K562 (cell line): ENCODE results near the gene ZNF319.

Source experiments
- CTCF ChIP-seq, 3 experiments: IDR thresholded peaks in 2 of 3; conservative IDR thresholded peaks in 1 of 3; 2 replicates each; pipeline ENCODE4 v1.5.1; 2011 to 2012; ENCODE audit warnings: low read length in 3 of 3, mild to moderate bottlenecking in 3 of 3, control low read depth in 2 of 3, improper control_type of control experiment in 1 of 3, inconsistent platforms in 1 of 3, low read depth in 1 of 3, mixed read lengths in 1 of 3, moderate library complexity in 1 of 3; ENCODE audit not compliant: insufficient read depth in 2 of 3
- E2F1 ChIP-seq: sonication (generic); formaldehyde crosslinking; IDR thresholded peaks from 2 replicates; pipeline ENCODE4 v1.8.1; 2023; ENCODE audit warnings: mild to moderate bottlenecking, missing genetic modification reagents, moderate library complexity
- EP300 ChIP-seq: IDR thresholded peaks from 2 replicates; pipeline ENCODE4 v1.6.1; 2012; ENCODE audit warnings: low read length, improper control_type of control experiment
- ETV6 ChIP-seq, 3 experiments: fragments of 150-350 bp in 1 of 3; sonication (generic) in 1 of 3; formaldehyde crosslinking in 1 of 3; IDR thresholded peaks; 2 replicates each; pipeline versions ENCODE4 v1.6.1 to v1.8.0; 2014 to 2022; ENCODE audit warnings: borderline replicate concordance in 2 of 3, low read depth in 2 of 3, antibody characterized with exemption in 1 of 3, low read length in 1 of 3, mild to moderate bottlenecking in 1 of 3, missing genetic modification reagents in 1 of 3
- IRF1 ChIP-seq: sonication (generic); formaldehyde crosslinking; IDR thresholded peaks from 2 replicates; pipeline ENCODE4 v1.8.0; 2022; ENCODE audit warnings: missing genetic modification reagents, mild to moderate bottlenecking, borderline replicate concordance
- SIN3A ChIP-seq, 2 experiments: fragments of 150-350 bp in 1 of 2; IDR thresholded peaks; 2 replicates each; pipeline ENCODE4 v1.6.1; 2011 to 2016; ENCODE audit warnings: borderline replicate concordance in 2 of 2, low read depth in 2 of 2, low read length in 2 of 2, mild to moderate bottlenecking in 2 of 2, moderate library complexity in 2 of 2; ENCODE audit not compliant: control insufficient read depth in 1 of 2
- SP2 ChIP-seq: IDR thresholded peaks from 2 replicates; pipeline ENCODE4 v1.6.1; 2011; ENCODE audit warnings: mild to moderate bottlenecking, low read depth, low read length, moderate library complexity; ENCODE audit not compliant: poor library complexity, severe bottlenecking; ENCODE audit errors: extremely low read depth
- ZBTB11 ChIP-seq, 3 experiments: fragments of 200-800 bp in 1 of 3; fragments of 250-450 bp in 1 of 3; fragments of 450-650 bp in 1 of 3; sonication (Bioruptor Pico) in 1 of 3; sonication (Bioruptor generic) in 1 of 3; formaldehyde crosslinking in 1 of 3; IDR thresholded peaks; 2 replicates each; pipeline versions ENCODE4 v1.6.1 to v1.8.0; 2016 to 2022; ENCODE audit warnings: mild to moderate bottlenecking in 2 of 3, missing genetic modification characterization in 2 of 3, missing compliant biosample characterization in 1 of 3, moderate library complexity in 1 of 3
- ZKSCAN1 ChIP-seq: fragments of 150-350 bp; IDR thresholded peaks from 2 replicates; pipeline ENCODE4 v1.6.1; 2016; ENCODE audit warnings: low read depth, low read length
- ZNF133 ChIP-seq: fragments of 250-450 bp; sonication (Bioruptor Pico); IDR thresholded peaks from 2 replicates; pipeline ENCODE4 v1.4.0; 2020; ENCODE audit warnings: mild to moderate bottlenecking

- TF ChIP-seq SP2 (no peak), CTCF (IDR thresholded peaks at IDR 0.05 in 2 of 3, conservative IDR thresholded peaks at IDR 0.05 in 1 of 3; ENCODE audit: insufficient read depth in 2 of 3, low read depth in 1 of 3, low read length in 3 of 3) (no peak), IRF1 (CRISPR knock-in tag) (no peak), ZNF133 (CRISPR knock-in tag) (no peak), SIN3A (IDR thresholded peaks at IDR 0.05; ENCODE audit: borderline replicate concordance in 2 of 2, control insufficient read depth in 1 of 2, low read depth in 2 of 2, low read length in 2 of 2) (no peak), ZKSCAN1 (no peak), ETV6 (IDR thresholded peaks at IDR 0.05; ENCODE audit: borderline replicate concordance in 1 of 2, low read depth in 2 of 2, low read length in 1 of 2) (no peak), ETV6 (CRISPR knock-in tag; IDR thresholded peaks at IDR 0.05; ENCODE audit: borderline replicate concordance) (no peak), EP300 (no peak), E2F1 (CRISPR knock-in tag) (no peak), ZBTB11 (CRISPR knock-in tag; IDR thresholded peaks at IDR 0.05) (no peak)
These were observed 39.5 kb downstream of the ZNF319 start for GRCh38 chr16:57960826-57961472.
